DLD1 (cell line): ENCODE results near the gene PDE6G.

Experiments
- in situ Hi-C: cut with HindIII; loops from 2 replicates; pipeline ENCODE4 v1.10.0; 2017; ENCODE audit warnings: low sequenced_read_pairs

The PDE6G gene

GRCh38 chr17:81656118-81656743, at the start of gene PDE6G:
Gene PDE6G (minus strand): TSS chr17:81656542. CDS start chr17:81653305, 3,237 bp downstream.
- in situ Hi-C loops, result no loop called here

- in situ Hi-C loops, result no loop called here
These were observed 49.3 kb upstream of the PDE6G start for GRCh38 chr17:81705518-81706231.

- in situ Hi-C loops, result no loop called here
These were observed 47.7 kb upstream of the PDE6G start for GRCh38 chr17:81703747-81704654.

- in situ Hi-C loops, result no loop called here
These were observed 46.8 kb upstream of the PDE6G start, which contains the start of gene MRPL12 for GRCh38 chr17:81702934-81703746. Gene MRPL12 (plus strand): TSS chr17:81703367. CDS start chr17:81703502, 135 bp downstream.

- in situ Hi-C loops, result no loop called here
These were observed 45.1 kb upstream of the PDE6G start for GRCh38 chr17:81701288-81702071.

GRCh38 chr17:81700353-81701287, 44.3 kb upstream of the PDE6G start:
- in situ Hi-C loops, result no loop called here

GRCh38 chr17:81697261-81698044, 41.1 kb upstream of the PDE6G start:
- in situ Hi-C loops, result no loop called here

GRCh38 chr17:81696218-81696941, 40.0 kb upstream of the PDE6G start:
- in situ Hi-C loops, result no loop called here

GRCh38 chr17:81695801-81696200, 39.5 kb upstream of the PDE6G start:
- in situ Hi-C loops, result no loop called here

GRCh38 chr17:81695211-81695610, 38.9 kb upstream of the PDE6G start:
- in situ Hi-C loops, result no loop called here

GRCh38 chr17:81694810-81695209, 38.5 kb upstream of the PDE6G start:
- in situ Hi-C loops, result no loop called here

- in situ Hi-C loops, result no loop called here
These were observed 37.3 kb upstream of the PDE6G start for GRCh38 chr17:81693509-81694210.

GRCh38 chr17:81691608-81692007, 35.3 kb upstream of the PDE6G start:
- in situ Hi-C loops, result no loop called here

GRCh38 chr17:81691196-81691595, 34.9 kb upstream of the PDE6G start:
- in situ Hi-C loops, result no loop called here

GRCh38 chr17:81690549-81690948, 34.2 kb upstream of the PDE6G start:
- in situ Hi-C loops, result no loop called here

GRCh38 chr17:81690066-81690465, 33.7 kb upstream of the PDE6G start:
- in situ Hi-C loops, result no loop called here

GRCh38 chr17:81688616-81689015, 32.3 kb upstream of the PDE6G start:
- in situ Hi-C loops, result no loop called here
